Keratinocyte (primary cell): ENCODE measurements around the gene HSFX4. TPM values are rescaled to one million over a fixed set of nuclear protein-coding genes. Genes with fewer than 3 reads are reported as not detected.

ENCODE experiments used
- DNase-seq: peaks from one replicate; pipeline ENCODE4 v3.0.0-alpha.2; 2011; ENCODE audit warnings: low read depth, missing footprints, low spot score
- FAIRE-seq: peaks from 2 replicates; lab custom pipeline; 2011; peaks lifted over from hg19 to GRCh38; lab: Jason Lieb, UNC
- H2AFZ ChIP-seq: 2 replicates; pipeline ENCODE4 v1.6.0; 2012; ENCODE audit warnings: low read length, control low read depth, inconsistent platforms; ENCODE audit not compliant: control insufficient read depth
- H3K27ac ChIP-seq: 2 replicates; pipeline ENCODE4 v1.5.1; 2011; ENCODE audit warnings: low read length; ENCODE audit not compliant: control insufficient read depth, insufficient read depth
- H3K27me3 ChIP-seq: 3 replicates; pipeline ENCODE4 v1.6.0; 2011; ENCODE audit warnings: low read length; ENCODE audit not compliant: control insufficient read depth, insufficient read depth; ENCODE audit errors: extremely low read depth
- H3K36me3 ChIP-seq, 2 experiments: 2 replicates in 1 of 2; 3 replicates in 1 of 2; pipeline ENCODE4 v1.5.1; 2011; ENCODE audit warnings: low read length in 2 of 2, mild to moderate bottlenecking in 1 of 2; ENCODE audit not compliant: control insufficient read depth in 2 of 2, insufficient read depth in 2 of 2; ENCODE audit errors: extremely low read depth in 1 of 2
- H3K4me1 ChIP-seq: 3 replicates; pipeline ENCODE4 v1.5.1; 2011; ENCODE audit warnings: low read length; ENCODE audit not compliant: control insufficient read depth, insufficient read depth; ENCODE audit errors: extremely low read depth
- H3K4me2 ChIP-seq: 3 replicates; pipeline ENCODE4 v1.6.0; 2011; ENCODE audit warnings: low read depth, low read length; ENCODE audit not compliant: control insufficient read depth, insufficient read depth; ENCODE audit errors: extremely low read depth
- H3K4me3 ChIP-seq, 3 experiments: fragments of 200-600 bp in 1 of 3; sonication (generic) in 1 of 3; 2 replicates in 2 of 3; 3 replicates in 1 of 3; pipeline ENCODE4 v1.5.1; 2011 to 2016; ENCODE audit warnings: low read length in 3 of 3, mild to moderate bottlenecking in 3 of 3, control low read depth in 2 of 3, inconsistent platforms in 1 of 3, low read depth in 1 of 3, mixed read lengths in 1 of 3, mixed run types in 1 of 3, moderate library complexity in 1 of 3; ENCODE audit not compliant: control insufficient read depth in 2 of 3, insufficient read depth in 2 of 3; ENCODE audit errors: extremely low read depth in 1 of 3
- H3K79me2 ChIP-seq: 2 replicates; pipeline ENCODE4 v1.6.0; 2012; ENCODE audit warnings: low read length; ENCODE audit not compliant: control insufficient read depth, insufficient read depth
- H3K9ac ChIP-seq: 3 replicates; pipeline ENCODE4 v1.6.0; 2011; ENCODE audit warnings: low read length; ENCODE audit not compliant: control insufficient read depth, insufficient read depth; ENCODE audit errors: extremely low read depth
- H3K9me1 ChIP-seq: 3 replicates; pipeline ENCODE4 v1.6.0; 2011; ENCODE audit warnings: low read length; ENCODE audit not compliant: control insufficient read depth, insufficient read depth; ENCODE audit errors: extremely low read depth
- H3K9me3 ChIP-seq: 2 replicates; pipeline ENCODE4 v1.5.1; 2012; ENCODE audit warnings: low read depth, low read length; ENCODE audit not compliant: control insufficient read depth
- H4K20me1 ChIP-seq: 3 replicates; pipeline ENCODE4 v1.6.0; 2011; ENCODE audit warnings: low read length; ENCODE audit not compliant: control insufficient read depth, insufficient read depth; ENCODE audit errors: extremely low read depth
- CTCF ChIP-seq, 3 experiments: IDR thresholded peaks in 1 of 3; conservative IDR thresholded peaks in 1 of 3; optimal IDR thresholded peaks in 1 of 3; 2 replicates in 2 of 3; 3 replicates in 1 of 3; pipeline versions ENCODE3 to v1.5.1; 2011; ENCODE audit warnings: low read length in 3 of 3, mild to moderate bottlenecking in 3 of 3, moderate library complexity in 2 of 3, control low read depth in 1 of 3, inconsistent platforms in 1 of 3; ENCODE audit not compliant: insufficient read depth in 2 of 3; ENCODE audit errors: extremely low read depth in 1 of 3
- EZH2 ChIP-seq: IDR thresholded peaks from one replicate; pipeline ENCODE4 v1.6.1; 2012; ENCODE audit warnings: inconsistent platforms, mild to moderate bottlenecking, low read length, moderate library complexity
- dilution Hi-C: fragments of 300-500 bp; cut with MboI; formaldehyde crosslinking; loops from one replicate; pipeline ENCODE4 v1.7.0; 2020; ENCODE audit warnings: low sequenced_read_pairs; ENCODE audit not compliant: extremely low pct_ligation_motif_present
- polyA plus RNA-seq, 5 experiments: library from polyadenylated mRNA; depleted of rRNA in 3 of 5; stranded (reverse) in 3 of 5; stranded (forward) in 1 of 5; unstranded in 1 of 5; fragments of >200 nt; gene quantifications; 1 replicate in 1 of 5; 2 replicates in 3 of 5; 3 replicates in 1 of 5; pipeline versions ENCODE4 v1.2.1 to v1.2.3, GENCODE V29; 2011 to 2012; ENCODE audit warnings: missing spikeins in 2 of 5, low read depth in 1 of 5, low replicate concordance in 1 of 5

The HSFX4 gene
- polyA plus RNA-seq, 1 donor (not counting 4 experiments of a cell fraction or from before 2014, with no cell fraction given): not detected

- TF ChIP-seq CTCF (optimal IDR thresholded peaks at IDR 0.05 in 1 of 3, IDR thresholded peaks at IDR 0.05 in 1 of 3, conservative IDR thresholded peaks at IDR 0.05 in 1 of 3; ENCODE audit: extremely low read depth in 1 of 3, insufficient read depth in 2 of 3, low read length in 3 of 3) (no peak), EZH2 (no peak)
- FAIRE-seq: no peak
- dilution Hi-C loops: no loop called here
- Histone ChIP-seq H3K9me3 (no peaks in the 10 kb centered on the region), H4K20me1 (no peaks in the 10 kb centered on the region), H3K27ac (no peak overlapping the region), H3K27me3 (no peaks in the 10 kb centered on the region), H3K4me3 (no peak overlapping the region), H3K79me2 (no peaks in the 10 kb centered on the region), H3K9ac (no peak overlapping the region), H3K4me2 (no peak overlapping the region), H3K36me3 (peaks cover 2 to 3% of the 10 kb centered on the region in 2 experiments), H3K4me1 (no peaks in the 10 kb centered on the region), H2AFZ (no peak overlapping the region), H3K9me1 (no peaks in the 10 kb centered on the region)
- DNase-seq: no peak
Observed at GRCh38 chrX:149948016-149948415, 18.6 kb downstream of the HSFX4 start.

GRCh38 chrX:149949743-149950436, 20.5 kb downstream of the HSFX4 start:
- Histone ChIP-seq H2AFZ (no peak overlapping the region), H3K9ac (no peak overlapping the region), H3K9me3 (no peaks in the 10 kb centered on the region), H3K36me3 (peaks cover 2 to 3% of the 10 kb centered on the region in 2 experiments), H3K79me2 (no peaks in the 10 kb centered on the region), H3K9me1 (no peaks in the 10 kb centered on the region), H3K4me3 (no peak overlapping the region), H3K27me3 (no peaks in the 10 kb centered on the region), H3K4me1 (no peaks in the 10 kb centered on the region), H3K4me2 (no peak overlapping the region), H3K27ac (no peak overlapping the region), H4K20me1 (no peaks in the 10 kb centered on the region)
- TF ChIP-seq EZH2 (no peak), CTCF (optimal IDR thresholded peaks at IDR 0.05 in 1 of 3, IDR thresholded peaks at IDR 0.05 in 1 of 3, conservative IDR thresholded peaks at IDR 0.05 in 1 of 3; ENCODE audit: extremely low read depth in 1 of 3, insufficient read depth in 2 of 3, low read length in 3 of 3) (no peak)
- no peak for DNase-seq
- dilution Hi-C loops: no loop called here
- no peak for FAIRE-seq
